HCT116 (cell line): Measurements from ENCODE around the gene NCOA1. TPM values are rescaled to one million over a fixed set of nuclear protein-coding genes. Genes with fewer than 3 reads are reported as not detected.

ENCODE experiments used
- ATAC-seq: fragments of 200-7000 bp; cut with Tn5 transposase; 2 replicates; pipeline ENCODE4 v1.9.1; 2020; ENCODE audit warnings: mild to moderate bottlenecking, moderate library complexity
- BruUV-seq: library from RNA; stranded (reverse); fragments of 400-500 nt; replicated peaks from 2 replicates; lab custom pipeline; 2021; lab: Mats Ljungman, UMichigan
- CTCF ChIA-PET: fragments of 300-600 bp; sonication (Branson Sonifier 250); formaldehyde crosslinking; loops from one replicate; lab custom pipeline; 2021; ENCODE audit warnings: antibody characterized with exemption; lab: Charles Lee
- POLR2A ChIA-PET: fragments of 300-600, 350-600 bp; sonication (Branson Sonifier 250); formaldehyde crosslinking; loops from one replicate; lab custom pipeline; 2021; ENCODE audit warnings: antibody characterized with exemption; lab: Charles Lee
- RAD21 ChIA-PET, 2 experiments: fragments of 300-600 bp; sonication (Branson Sonifier 250); formaldehyde crosslinking; loops; one replicate each; lab custom pipeline; 2023; ENCODE audit warnings: low total read pairs in 2 of 2; ENCODE audit not compliant: uncharacterized antibody in 2 of 2, unreplicated experiment in 2 of 2, low non-redundant PET in 1 of 2; lab: Charles Lee
- DNase-seq: peaks from one replicate; pipeline ENCODE4 v3.0.0-alpha.2; 2010; ENCODE audit warnings: low read depth, low spot score
- H2AFZ ChIP-seq: fragments of 200-600 bp; shearing (Covaris generic), sonication (generic); 2 replicates; pipeline ENCODE4 v1.6.1; 2017; ENCODE audit warnings: low read depth, mixed run types, mixed read lengths, antibody characterized with exemption, low read length; ENCODE audit not compliant: poor library complexity, severe bottlenecking
- H3K27ac ChIP-seq: 2 replicates; pipeline ENCODE4 v1.5.1; 2012; ENCODE audit warnings: low read depth, low read length
- H3K27me3 ChIP-seq: fragments of 200-600 bp; sonication (generic); 2 replicates; pipeline ENCODE4 v1.6.1; 2016; ENCODE audit warnings: mixed run types, low read length, mixed read lengths; ENCODE audit not compliant: insufficient read depth
- H3K36me3 ChIP-seq, 2 experiments: fragments of 200-500 bp in 1 of 2; fragments of 200-600 bp in 1 of 2; sonication (Bioruptor generic) in 1 of 2; sonication (generic) in 1 of 2; 2 replicates each; pipeline versions ENCODE4 v1.5.1 to v1.6.1; 2014 to 2016; ENCODE audit warnings: low read length in 2 of 2, inconsistent platforms in 1 of 2, mixed read lengths in 1 of 2, mixed run types in 1 of 2; ENCODE audit not compliant: insufficient read depth in 2 of 2, control insufficient read depth in 1 of 2
- H3K4me1 ChIP-seq, 2 experiments: fragments of 200-600 bp in 1 of 2; sonication (generic) in 1 of 2; 2 replicates each; pipeline versions ENCODE4 v1.5.1 to v1.6.1; 2012 to 2017; ENCODE audit warnings: low read length in 2 of 2, inconsistent platforms in 1 of 2, mild to moderate bottlenecking in 1 of 2, mixed read lengths in 1 of 2, mixed run types in 1 of 2, moderate library complexity in 1 of 2; ENCODE audit not compliant: insufficient read depth in 2 of 2, control insufficient read depth in 1 of 2
- H3K4me2 ChIP-seq: fragments of 200-600 bp; sonication (generic); 2 replicates; pipeline ENCODE4 v1.6.1; 2017; ENCODE audit warnings: mixed run types, low read length, mixed read lengths
- H3K4me3 ChIP-seq, 2 experiments: fragments of 200-600 bp in 1 of 2; sonication (generic) in 1 of 2; replicated peaks in 1 of 2; 2 replicates each; pipeline ENCODE4 v1.5.1; 2011 to 2016; ENCODE audit warnings: low read length in 2 of 2, control low read depth in 1 of 2, low read depth in 1 of 2, mild to moderate bottlenecking in 1 of 2, mixed read lengths in 1 of 2, mixed run types in 1 of 2
- H3K79me2 ChIP-seq: fragments of 200-600 bp; sonication (generic); 2 replicates; pipeline ENCODE4 v1.6.1; 2017; ENCODE audit warnings: mild to moderate bottlenecking, mixed run types, low read length, moderate library complexity, mixed read lengths; ENCODE audit not compliant: insufficient read depth
- H3K9ac ChIP-seq: fragments of 200-600 bp; sonication (generic); 2 replicates; pipeline ENCODE4 v1.6.1; 2016; ENCODE audit warnings: low read length, mixed read lengths
- H3K9me2 ChIP-seq: fragments of 200-600 bp; sonication (generic), shearing (Covaris generic); 2 replicates; pipeline ENCODE4 v1.6.1; 2017; ENCODE audit warnings: mixed run types, mild to moderate bottlenecking, moderate library complexity; ENCODE audit not compliant: insufficient read depth
- H3K9me3 ChIP-seq, 2 experiments: fragments of 200-500 bp in 1 of 2; fragments of 200-600 bp in 1 of 2; sonication (Bioruptor generic) in 1 of 2; sonication (generic) in 1 of 2; 2 replicates each; pipeline ENCODE4 v1.6.1; 2014 to 2017; ENCODE audit warnings: low read length in 2 of 2, mixed read lengths in 2 of 2, inconsistent platforms in 1 of 2, low read depth in 1 of 2, mild to moderate bottlenecking in 1 of 2, mixed run types in 1 of 2, moderate library complexity in 1 of 2; ENCODE audit not compliant: control insufficient read depth in 1 of 2, insufficient read depth in 1 of 2
- H4K20me1 ChIP-seq: fragments of 200-600 bp; sonication (generic), shearing (Covaris generic); 2 replicates; pipeline ENCODE4 v1.6.1; 2017; ENCODE audit warnings: mixed run types, mild to moderate bottlenecking, moderate library complexity; ENCODE audit not compliant: insufficient read depth
- ELF1 ChIP-seq: IDR thresholded peaks from 2 replicates; pipeline ENCODE4 v1.6.1; 2012; ENCODE audit warnings: low read depth, borderline replicate concordance
- EZH2 ChIP-seq: fragments of 200-600 bp; sonication (generic); IDR thresholded peaks from 2 replicates; pipeline ENCODE4 v1.6.1; 2017; ENCODE audit warnings: antibody characterized with exemption, mixed run types
- POLR2A ChIP-seq: IDR thresholded peaks from 2 replicates; pipeline ENCODE4 v1.7.0; 2011; ENCODE audit warnings: borderline replicate concordance; ENCODE audit not compliant: insufficient read depth, insufficient read length; ENCODE audit errors: extremely low read depth
- TCF7L2 ChIP-seq: IDR thresholded peaks from 2 replicates; pipeline ENCODE4 v1.7.0; 2011; ENCODE audit warnings: borderline replicate concordance, inconsistent platforms; ENCODE audit not compliant: insufficient read depth, insufficient read length; ENCODE audit errors: extremely low read depth
- ZNF274 ChIP-seq: fragments of 200-500 bp; sonication (Bioruptor generic); IDR thresholded peaks from 2 replicates; pipeline ENCODE4 v1.6.1; 2014; ENCODE audit warnings: mild to moderate bottlenecking, low read depth, low read length, inconsistent platforms
- intact Hi-C: fragments of 100-400 bp; cut with micrococcal nuclease; formaldehyde crosslinking; loops from 2 replicates; pipeline ENCODE4 v1.10.0; 2022
- total RNA-seq: library from RNA; stranded (reverse); gene quantifications from one replicate; pipeline ENCODE4 v1.2.1, GENCODE V29; 2021; ENCODE audit not compliant: unreplicated experiment
- TF ChIP-seq, protein P1 (sequence below): IDR thresholded peaks from 2 replicates; pipeline ENCODE4 v1.6.1; 2012; ENCODE audit warnings: low read depth

NCOA1 gene
- total RNA-seq, 1 experiment from 2014 or later = 10.4 TPM

GRCh38 chr2:24486636-24487205 lies 4.3 kb upstream of the NCOA1 start:
- Histone ChIP-seq H3K27ac (no peak overlapping the region), H3K9me2 (no peaks in the 10 kb centered on the region), H3K4me3 (no peak overlapping the region), H4K20me1 (no peaks in the 10 kb centered on the region), H3K9ac (no peak overlapping the region), H3K27me3 (no peaks in the 10 kb centered on the region), H2AFZ (no peak overlapping the region), H3K9me3 (no peaks in the 10 kb centered on the region), H3K4me2 (no peak overlapping the region), H3K4me1 (peaks cover 8 to 15% of the 10 kb centered on the region in 2 experiments), H3K79me2 (no peaks in the 10 kb centered on the region), H3K36me3 (no peaks in the 10 kb centered on the region)
- intact Hi-C loops = no loop called here
- DNase-seq (no peak), ATAC-seq (no peak)
- ChIA-PET RAD21 (no interaction called here), POLR2A (no interaction called here), CTCF (no interaction called here)
- no TSS peak for BruUV-seq
- TF ChIP-seq, protein P1, sequence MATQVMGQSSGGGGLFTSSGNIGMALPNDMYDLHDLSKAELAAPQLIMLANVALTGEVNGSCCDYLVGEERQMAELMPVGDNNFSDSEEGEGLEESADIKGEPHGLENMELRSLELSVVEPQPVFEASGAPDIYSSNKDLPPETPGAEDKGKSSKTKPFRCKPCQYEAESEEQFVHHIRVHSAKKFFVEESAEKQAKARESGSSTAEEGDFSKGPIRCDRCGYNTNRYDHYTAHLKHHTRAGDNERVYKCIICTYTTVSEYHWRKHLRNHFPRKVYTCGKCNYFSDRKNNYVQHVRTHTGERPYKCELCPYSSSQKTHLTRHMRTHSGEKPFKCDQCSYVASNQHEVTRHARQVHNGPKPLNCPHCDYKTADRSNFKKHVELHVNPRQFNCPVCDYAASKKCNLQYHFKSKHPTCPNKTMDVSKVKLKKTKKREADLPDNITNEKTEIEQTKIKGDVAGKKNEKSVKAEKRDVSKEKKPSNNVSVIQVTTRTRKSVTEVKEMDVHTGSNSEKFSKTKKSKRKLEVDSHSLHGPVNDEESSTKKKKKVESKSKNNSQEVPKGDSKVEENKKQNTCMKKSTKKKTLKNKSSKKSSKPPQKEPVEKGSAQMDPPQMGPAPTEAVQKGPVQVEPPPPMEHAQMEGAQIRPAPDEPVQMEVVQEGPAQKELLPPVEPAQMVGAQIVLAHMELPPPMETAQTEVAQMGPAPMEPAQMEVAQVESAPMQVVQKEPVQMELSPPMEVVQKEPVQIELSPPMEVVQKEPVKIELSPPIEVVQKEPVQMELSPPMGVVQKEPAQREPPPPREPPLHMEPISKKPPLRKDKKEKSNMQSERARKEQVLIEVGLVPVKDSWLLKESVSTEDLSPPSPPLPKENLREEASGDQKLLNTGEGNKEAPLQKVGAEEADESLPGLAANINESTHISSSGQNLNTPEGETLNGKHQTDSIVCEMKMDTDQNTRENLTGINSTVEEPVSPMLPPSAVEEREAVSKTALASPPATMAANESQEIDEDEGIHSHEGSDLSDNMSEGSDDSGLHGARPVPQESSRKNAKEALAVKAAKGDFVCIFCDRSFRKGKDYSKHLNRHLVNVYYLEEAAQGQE = no peak
- TF ChIP-seq POLR2A (no peak), TCF7L2 (no peak), ZNF274 (no peak), EZH2 (no peak), ELF1 (no peak)
